ENCODE data around the gene IGFBP4. TPM values are rescaled to one million over a fixed set of nuclear protein-coding genes. Genes with fewer than 3 reads are reported as not detected.

IGFBP4 gene
- total RNA-seq, 1 donor from 2014 or later = 381 TPM

DNA sequence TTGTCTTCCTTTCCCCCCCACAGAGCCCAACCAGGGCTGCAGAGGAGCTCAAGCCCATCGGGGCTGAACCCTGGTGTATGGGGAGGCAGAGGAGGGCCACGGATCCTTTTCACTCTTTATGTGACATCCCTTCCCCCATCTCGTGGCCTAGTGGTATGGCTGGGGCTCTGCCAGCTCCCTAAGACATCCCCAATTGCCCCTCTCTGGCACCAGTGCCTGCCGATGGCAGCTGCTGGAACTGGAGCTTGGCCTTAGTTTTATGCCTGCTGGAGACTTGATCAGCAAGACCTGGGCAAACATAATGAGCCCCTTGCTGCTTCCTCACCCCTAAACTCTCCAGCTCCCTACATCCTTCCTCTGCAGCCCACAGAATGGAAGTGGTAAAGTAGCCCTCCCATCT lies 17.5 kb upstream of the IGFBP4 start:
- ATAC-seq (no peak), DNase-seq (peak; percentile 40)
- no peaks in the 10 kb centered on the region for H3K9me3 ChIP-seq
- H3K4me3 ChIP-seq = no peak overlapping the region
- H3K4me1 ChIP-seq = no peaks in the 10 kb centered on the region
- intact Hi-C loops (cut with DNase I) = no loop called here
- no peaks in the 10 kb centered on the region for H3K36me3 ChIP-seq
- TF ChIP-seq, protein P1, sequence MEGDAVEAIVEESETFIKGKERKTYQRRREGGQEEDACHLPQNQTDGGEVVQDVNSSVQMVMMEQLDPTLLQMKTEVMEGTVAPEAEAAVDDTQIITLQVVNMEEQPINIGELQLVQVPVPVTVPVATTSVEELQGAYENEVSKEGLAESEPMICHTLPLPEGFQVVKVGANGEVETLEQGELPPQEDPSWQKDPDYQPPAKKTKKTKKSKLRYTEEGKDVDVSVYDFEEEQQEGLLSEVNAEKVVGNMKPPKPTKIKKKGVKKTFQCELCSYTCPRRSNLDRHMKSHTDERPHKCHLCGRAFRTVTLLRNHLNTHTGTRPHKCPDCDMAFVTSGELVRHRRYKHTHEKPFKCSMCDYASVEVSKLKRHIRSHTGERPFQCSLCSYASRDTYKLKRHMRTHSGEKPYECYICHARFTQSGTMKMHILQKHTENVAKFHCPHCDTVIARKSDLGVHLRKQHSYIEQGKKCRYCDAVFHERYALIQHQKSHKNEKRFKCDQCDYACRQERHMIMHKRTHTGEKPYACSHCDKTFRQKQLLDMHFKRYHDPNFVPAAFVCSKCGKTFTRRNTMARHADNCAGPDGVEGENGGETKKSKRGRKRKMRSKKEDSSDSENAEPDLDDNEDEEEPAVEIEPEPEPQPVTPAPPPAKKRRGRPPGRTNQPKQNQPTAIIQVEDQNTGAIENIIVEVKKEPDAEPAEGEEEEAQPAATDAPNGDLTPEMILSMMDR (IDR thresholded peaks at IDR 0.05) = no peak
- H3K27me3 ChIP-seq = no peaks in the 10 kb centered on the region
- H3K27ac ChIP-seq = no peak overlapping the region

DNA sequence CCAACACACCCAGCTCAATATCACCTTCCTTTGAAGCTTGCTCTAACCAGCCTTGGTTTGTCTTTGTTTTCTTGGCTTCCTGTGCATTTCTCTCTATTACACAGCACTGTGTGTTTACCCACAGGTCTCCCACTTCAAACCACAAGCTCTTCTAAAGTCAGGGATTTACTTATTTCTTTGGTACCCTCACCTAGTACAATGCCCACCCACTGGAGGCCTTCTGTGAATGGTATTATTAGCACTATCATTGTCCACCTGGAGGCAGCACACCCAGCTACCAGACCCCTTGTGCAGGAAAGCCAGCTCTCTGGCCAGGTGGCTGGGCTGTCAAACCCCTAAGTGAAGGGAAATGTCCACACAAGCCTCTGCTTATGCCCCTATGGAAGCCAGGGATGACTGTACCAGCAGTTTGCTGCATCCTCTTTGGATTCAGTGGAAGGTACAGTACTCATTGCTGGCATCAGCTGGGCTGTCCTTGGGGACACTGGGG lies 16.2 kb upstream of the IGFBP4 start:
- Histone ChIP-seq H3K4me3 (no peak overlapping the region), H3K27ac (no peak overlapping the region), H3K36me3 (no peaks in the 10 kb centered on the region), H3K9me3 (no peaks in the 10 kb centered on the region), H3K27me3 (no peaks in the 10 kb centered on the region), H3K4me1 (no peaks in the 10 kb centered on the region)
- DNase-seq (peak; percentile 25), ATAC-seq (no peak)
- TF ChIP-seq, protein P1 (IDR thresholded peaks at IDR 0.05) = no peak
- intact Hi-C loops (cut with DNase I) = no loop called here

DNA sequence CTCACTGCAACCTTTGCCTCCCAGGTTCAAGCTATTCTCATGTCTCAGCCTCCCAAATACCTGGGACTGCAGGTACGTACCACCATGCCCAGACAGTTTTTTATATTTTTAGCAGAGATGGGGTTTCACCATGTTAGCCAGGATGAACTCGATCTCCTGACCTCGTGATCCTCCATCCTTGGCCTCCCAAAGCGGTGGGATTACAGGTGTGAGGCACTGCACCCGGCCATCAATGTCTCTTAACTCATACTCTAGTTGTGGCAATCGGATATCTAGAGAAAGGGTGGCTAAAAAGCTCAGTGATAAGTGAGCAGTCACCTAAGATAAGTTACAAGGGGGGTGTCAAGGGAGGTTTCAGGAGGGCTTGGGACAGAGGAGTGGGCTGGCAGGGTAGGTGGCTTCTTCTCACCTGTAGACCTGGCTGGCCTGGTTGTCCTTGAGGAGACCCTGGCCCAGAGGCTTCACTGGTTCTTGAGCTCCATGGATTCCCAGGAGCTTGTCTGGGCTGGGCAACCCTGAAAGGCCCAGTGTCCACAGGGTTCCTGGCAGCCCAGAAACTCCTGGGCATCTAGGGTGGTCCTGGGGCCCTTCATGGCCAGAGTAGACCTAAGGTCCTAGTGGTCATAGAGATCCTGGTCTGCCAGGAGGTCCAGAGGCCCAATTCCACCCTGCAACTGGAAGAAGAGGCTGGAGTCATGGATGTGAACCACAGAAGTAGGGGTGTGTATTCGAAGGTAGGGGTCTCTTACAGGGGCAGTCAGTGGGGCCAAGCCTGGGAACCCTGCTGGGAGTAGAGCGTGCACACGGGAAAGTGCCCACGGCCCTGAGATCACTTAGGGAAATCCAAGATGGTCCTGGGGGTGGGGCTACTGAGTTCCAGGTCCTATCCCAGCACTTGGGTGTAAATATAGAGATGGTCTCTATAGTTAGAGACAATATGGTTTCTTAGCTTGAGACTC lies 12.7 kb upstream of the IGFBP4 start:
- Histone ChIP-seq H3K4me3 (no peak overlapping the region), H3K9me3 (no peaks in the 10 kb centered on the region), H3K4me1 (no peaks in the 10 kb centered on the region), H3K36me3 (no peaks in the 10 kb centered on the region), H3K27ac (no peak overlapping the region), H3K27me3 (no peaks in the 10 kb centered on the region)
- ATAC-seq (no peak), DNase-seq (peak; percentile 31)
- intact Hi-C loops (cut with DNase I) = no loop called here
- TF ChIP-seq, protein P1 (IDR thresholded peaks at IDR 0.05) = no peak

DNA sequence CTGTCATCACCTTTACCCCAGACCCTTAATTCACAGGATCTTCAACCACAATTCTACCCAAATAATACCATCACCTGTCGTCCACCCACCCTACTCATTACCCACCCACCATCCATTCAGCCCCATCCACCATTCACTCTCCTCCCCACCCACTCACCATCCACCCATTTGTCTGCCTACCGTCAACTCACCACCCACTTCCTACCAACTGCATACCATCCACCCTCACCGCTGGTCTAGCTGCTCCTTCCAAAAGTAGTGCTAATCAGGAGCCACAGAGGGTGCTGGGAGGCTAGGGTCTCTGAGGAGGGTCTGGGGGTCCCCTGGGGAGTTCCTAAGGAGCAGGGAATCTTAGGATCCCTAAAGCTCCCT lies 12.0 kb upstream of the IGFBP4 start:
- H3K4me3 ChIP-seq = no peak overlapping the region
- H3K36me3 ChIP-seq = no peaks in the 10 kb centered on the region
- H3K27me3 ChIP-seq = no peaks in the 10 kb centered on the region
- H3K4me1 ChIP-seq = no peaks in the 10 kb centered on the region
- H3K9me3 ChIP-seq = no peaks in the 10 kb centered on the region
- TF ChIP-seq, protein P1 (IDR thresholded peaks at IDR 0.05) = no peak
- DNase-seq (peak; percentile 13), ATAC-seq (no peak)
- no peak overlapping the region for H3K27ac ChIP-seq
- intact Hi-C loops (cut with DNase I) = no loop called here

DNA sequence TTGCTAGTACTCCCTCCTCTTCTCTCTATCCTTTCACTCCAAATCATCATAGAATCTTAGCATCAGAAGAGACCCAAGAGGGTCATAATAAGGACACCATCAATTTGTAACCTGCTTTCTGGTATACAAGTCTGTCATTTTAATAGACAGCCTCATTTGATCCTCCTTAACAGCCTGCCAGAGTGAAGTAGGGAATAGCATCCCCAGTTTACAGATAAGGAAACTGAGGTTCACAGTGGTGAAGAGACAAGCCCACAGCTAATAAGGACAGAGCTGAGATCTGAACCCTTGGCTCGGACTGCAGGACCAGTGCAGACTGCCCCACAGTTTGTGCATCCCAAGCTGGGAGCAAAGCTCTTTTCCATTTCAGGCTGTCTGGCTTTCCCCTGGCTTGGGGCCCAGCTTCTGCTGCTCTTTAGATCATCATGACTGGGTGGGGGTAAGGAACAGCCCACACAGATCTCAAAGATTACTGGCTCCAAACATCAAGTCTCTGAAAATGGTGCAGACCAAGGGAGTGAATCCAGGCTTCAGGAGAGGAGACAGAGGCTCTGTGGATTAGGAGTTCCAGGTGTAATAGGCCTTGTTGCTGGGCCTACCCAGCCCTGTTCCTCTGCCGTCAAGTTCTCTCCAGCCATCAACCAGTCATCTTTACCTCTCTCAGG lies 10.3 kb upstream of the IGFBP4 start:
- DNase-seq = peak; percentile 47
- H3K36me3 ChIP-seq = no peaks in the 10 kb centered on the region
- no peaks in the 10 kb centered on the region for H3K27me3 ChIP-seq
- H3K27ac ChIP-seq = no peak overlapping the region
- TF ChIP-seq, protein P1 (IDR thresholded peaks at IDR 0.05) = no peak
- intact Hi-C loops (cut with DNase I) = no loop called here
- no peaks in the 10 kb centered on the region for H3K9me3 ChIP-seq
- ATAC-seq = no peak
- H3K4me1 ChIP-seq = no peaks in the 10 kb centered on the region
- H3K4me3 ChIP-seq = no peak overlapping the region
